GM12878 (cell line): Measurements from ENCODE around the gene DHRS4. TPM values are rescaled to one million over a fixed set of nuclear protein-coding genes. Genes with fewer than 3 reads are reported as not detected.
"Not testable (repeated sequence)": the region's sequence is repeated elsewhere in the genome, so short reads cannot be mapped to it uniquely, and the experiment has no call there.

Experiments
- ATAC-seq: fragments of 200-7000 bp; cut with Tn5 transposase; 3 replicates; pipeline ENCODE4 v1.9.1; 2020; ENCODE audit warnings: mild to moderate bottlenecking, moderate library complexity
- BruUV-seq: library from RNA; stranded (reverse); fragments of 400-500 nt; replicated peaks from 2 replicates; lab custom pipeline; 2021; lab: Mats Ljungman, UMichigan
- CTCF ChIA-PET: fragments of 300-600 bp; sonication (Branson Sonifier 250); formaldehyde crosslinking; extraction: SDS; loops from one replicate; lab custom pipeline; 2021; ENCODE audit warnings: inconsistent platforms; lab: Yijun Ruan, JAX
- POLR2A ChIA-PET: fragments of 350-600 bp; formaldehyde crosslinking; extraction: SDS; loops from one replicate; lab custom pipeline; 2021; ENCODE audit warnings: inconsistent platforms; lab: Charles Lee
- RAD21 ChIA-PET: fragments of 300-600 bp; sonication (Branson Sonifier 250); formaldehyde crosslinking; loops from one replicate; lab custom pipeline; 2023; ENCODE audit warnings: antibody characterized with exemption; ENCODE audit not compliant: unreplicated experiment; lab: Charles Lee
- SMC1A ChIA-PET: fragments of 300-600 bp; sonication (Branson Sonifier 250); formaldehyde crosslinking; loops from one replicate; lab custom pipeline; 2023; ENCODE audit not compliant: unreplicated experiment, uncharacterized antibody; lab: Charles Lee
- DNase-seq: peaks from one replicate; pipeline ENCODE4 v3.0.0-alpha.2; 2011; ENCODE audit warnings: low read depth, low spot score
- FAIRE-seq: peaks from 3 replicates; lab custom pipeline; 2011; peaks lifted over from hg19 to GRCh38; lab: Jason Lieb, UNC
- H2AFZ ChIP-seq: 2 replicates; pipeline ENCODE4 v1.6.0; 2011; ENCODE audit warnings: low read depth, low read length, control low read depth; ENCODE audit not compliant: control insufficient read depth
- H3K27ac ChIP-seq: 2 replicates; pipeline ENCODE4 v1.5.1; 2011; ENCODE audit warnings: control low read depth; ENCODE audit not compliant: control insufficient read depth, insufficient read depth
- H3K27me3 ChIP-seq, 2 experiments: replicated peaks in 1 of 2; 2 replicates each; pipeline versions ENCODE4 v1.6.0 to v1.6.1; 2011; ENCODE audit warnings: low read length in 1 of 2; ENCODE audit not compliant: control insufficient read depth in 2 of 2, insufficient read depth in 2 of 2
- H3K36me3 ChIP-seq, 2 experiments: 2 replicates each; pipeline ENCODE4 v1.5.1; 2011; ENCODE audit warnings: low read length in 1 of 2; ENCODE audit not compliant: control insufficient read depth in 2 of 2, insufficient read depth in 2 of 2
- H3K4me1 ChIP-seq: 2 replicates; pipeline ENCODE4 v1.6.1; 2011; ENCODE audit warnings: mild to moderate bottlenecking, low read length, moderate library complexity, mixed read lengths; ENCODE audit not compliant: control insufficient read depth, insufficient read depth
- H3K4me2 ChIP-seq: 2 replicates; pipeline ENCODE4 v1.6.0; 2011; ENCODE audit warnings: control low read depth; ENCODE audit not compliant: control insufficient read depth, insufficient read depth
- H3K4me3 ChIP-seq: fragments of 200-600 bp; sonication (generic); 2 replicates; pipeline ENCODE4 v1.5.1; 2016
- H3K79me2 ChIP-seq: 2 replicates; pipeline ENCODE4 v1.6.0; 2011; ENCODE audit warnings: low read length; ENCODE audit not compliant: control insufficient read depth, insufficient read depth
- H3K9ac ChIP-seq: 2 replicates; pipeline ENCODE4 v1.8.0; 2011; ENCODE audit warnings: low read length, control low read depth, mixed read lengths; ENCODE audit not compliant: control insufficient read depth, insufficient read depth
- H3K9me3 ChIP-seq: replicated peaks from 3 replicates; pipeline ENCODE4 v1.5.1; 2011; ENCODE audit warnings: mild to moderate bottlenecking, low read length; ENCODE audit not compliant: control insufficient read depth, insufficient read depth
- H4K20me1 ChIP-seq: 2 replicates; pipeline ENCODE4 v1.6.0; 2011; ENCODE audit not compliant: control insufficient read depth, insufficient read depth
- WGBS: methylation state at CpG from one replicate; pipeline ENCODE4 v1.1.6; 2016; ENCODE audit warnings: low lambda C conversion rate; ENCODE audit not compliant: insufficient replicate concordance, insufficient coverage; ENCODE audit errors: missing lambda C conversion rate; 5-methylcytosine and 5-hydroxymethylcytosine counted together
- in situ Hi-C: fragments of 300-500 bp; cut with MboI; formaldehyde crosslinking; loops from 9 replicates; pipeline ENCODE4 v1.14.3; 2018; ENCODE audit warnings: mixed read lengths
- intact Hi-C: fragments of 100-400 bp; cut with micrococcal nuclease; formaldehyde crosslinking; loops from one replicate; pipeline ENCODE4 v1.14.2; 2022; ENCODE audit not compliant: unreplicated experiment
- polyA plus RNA-seq, 11 experiments: library from polyadenylated mRNA; depleted of rRNA in 4 of 11; unstranded in 6 of 11; stranded (reverse) in 5 of 11; fragments of >200 nt; fragmentation: Nextera tagmentation in 4 of 11; fragmentation: Illumina TruSeq in 1 of 11; extraction: Ambion mirVana in 4 of 11; extraction: Trizol in 1 of 11; gene quantifications; 1 replicate in 1 of 11; 2 replicates in 10 of 11; pipeline versions ENCODE4 v1.2.1 to v1.2.3, GENCODE V29; 2011 to 2016; ENCODE audit warnings: inconsistent platforms in 2 of 11, missing spikeins in 2 of 11, low read depth in 1 of 11
- total RNA-seq, 4 experiments: library from RNA; depleted of rRNA in 3 of 4; stranded (reverse); fragments of >200 nt in 3 of 4; fragmentation: Illumina TruSeq in 1 of 4; extraction: Trizol in 1 of 4; gene quantifications; 2 replicates each; pipeline versions ENCODE4 v1.2.1 to v1.2.3, GENCODE V29; 2013 to 2021

DHRS4 gene
- total and polyA plus RNA-seq, 10 of the 15 experiments (the other 5 are each of a cell fraction or from before 2014, with no cell fraction given), result 2.4 to 38.1 (median 22.2) TPM

- DNase-seq, H3K4me1 ChIP-seq, BruUV-seq, H3K36me3 ChIP-seq, H3K27me3 ChIP-seq, RAD21 ChIA-PET, FAIRE-seq, SMC1A ChIA-PET, H3K27ac ChIP-seq, intact Hi-C loops, POLR2A ChIA-PET, H3K79me2 ChIP-seq, H4K20me1 ChIP-seq, H2AFZ ChIP-seq, H3K9me3 ChIP-seq: not testable (repeated sequence)
- peak; percentile 91 for ATAC-seq
- WGBS, result 13% methylated on average over 26 of the region's 61 CpGs
- in situ Hi-C loops, result loop anchor here (10.0 kb wide), 1 partner anchor 65 kb away; no protein-coding TSS in a partner anchor
- peak overlapping the region; percentile 40 for H3K9ac ChIP-seq
- peak overlapping the region; percentile 65 for H3K4me3 ChIP-seq
- peak overlapping the region; percentile 44 for H3K4me2 ChIP-seq
- CTCF ChIA-PET, result interaction anchor here (1.2 kb wide), 1 partner anchor 139 kb away, joined by 3 read pairs; no protein-coding TSS in a partner anchor
Measured at GRCh38 chr14:23969481-23970282, 16.1 kb downstream of the DHRS4 start.

GRCh38 chr14:23970283-23970659 is 16.7 kb downstream of the DHRS4 start:
- H3K27ac ChIP-seq, H2AFZ ChIP-seq, H4K20me1 ChIP-seq, H3K9ac ChIP-seq, RAD21 ChIA-PET, H3K4me2 ChIP-seq, H3K79me2 ChIP-seq, SMC1A ChIA-PET, POLR2A ChIA-PET, H3K36me3 ChIP-seq, H3K4me1 ChIP-seq, H3K4me3 ChIP-seq, FAIRE-seq, H3K9me3 ChIP-seq, H3K27me3 ChIP-seq, intact Hi-C loops, BruUV-seq, DNase-seq: not testable (repeated sequence)
- WGBS, result 93% methylated on average over 4 of the region's 15 CpGs
- peak; percentile 15 for ATAC-seq
- in situ Hi-C loops, result loop anchor here (10.0 kb wide), 1 partner anchor 65 kb away; no protein-coding TSS in a partner anchor
- CTCF ChIA-PET, result interaction anchor here (1.2 kb wide), 1 partner anchor 138 kb away, joined by 3 read pairs; no protein-coding TSS in a partner anchor

GRCh38 chr14:23973178-23973577 is 19.6 kb downstream of the DHRS4 start:
- not testable (repeated sequence) for BruUV-seq
- WGBS, result 52% methylated on average over 4 of the region's 8 CpGs

More at GRCh38 chr14:23973178-23973577, 19.6 kb downstream of the DHRS4 start:
- ATAC-seq, H3K4me2 ChIP-seq, H3K9me3 ChIP-seq, SMC1A ChIA-PET, H3K27me3 ChIP-seq, H2AFZ ChIP-seq, H3K4me3 ChIP-seq, POLR2A ChIA-PET, DNase-seq, intact Hi-C loops, CTCF ChIA-PET, H3K27ac ChIP-seq, H4K20me1 ChIP-seq, H3K9ac ChIP-seq, H3K79me2 ChIP-seq, H3K36me3 ChIP-seq, FAIRE-seq, H3K4me1 ChIP-seq: not testable (repeated sequence)
- in situ Hi-C loops, result loop anchor here (10.0 kb wide), 1 partner anchor 62 kb away; no protein-coding TSS in a partner anchor
- RAD21 ChIA-PET, result interaction anchor here (1.2 kb wide), 1 partner anchor 118 kb away, joined by 3 read pairs; no protein-coding TSS in a partner anchor
